Testis (tissue), 2 donors: ENCODE measurements around the gene FOXC1.

Experiments used
- CTCF ChIP-seq, 3 experiments: fragments of 450-650 bp in 2 of 3; fragments of 200-600 bp in 1 of 3; sonication (generic) in 1 of 3; IDR thresholded peaks; one replicate each; pipeline ENCODE4 v1.5.1; 2016 to 2019; ENCODE audit warnings: antibody characterized with exemption in 3 of 3, mild to moderate bottlenecking in 2 of 3, moderate library complexity in 1 of 3
- POLR2A ChIP-seq: fragments of 450-650 bp; IDR thresholded peaks from one replicate; pipeline ENCODE4 v1.6.1; 2017; ENCODE audit warnings: antibody characterized with exemption, mild to moderate bottlenecking, moderate library complexity

- TF ChIP-seq CTCF (IDR thresholded peaks at IDR 0.05) (no peak), POLR2A (no peak)
These were observed 40.3 kb upstream of the FOXC1 start for GRCh38 chr6:1569377-1569776.
